ENCODE results near the gene PTK6.

The PTK6 gene

DNA sequence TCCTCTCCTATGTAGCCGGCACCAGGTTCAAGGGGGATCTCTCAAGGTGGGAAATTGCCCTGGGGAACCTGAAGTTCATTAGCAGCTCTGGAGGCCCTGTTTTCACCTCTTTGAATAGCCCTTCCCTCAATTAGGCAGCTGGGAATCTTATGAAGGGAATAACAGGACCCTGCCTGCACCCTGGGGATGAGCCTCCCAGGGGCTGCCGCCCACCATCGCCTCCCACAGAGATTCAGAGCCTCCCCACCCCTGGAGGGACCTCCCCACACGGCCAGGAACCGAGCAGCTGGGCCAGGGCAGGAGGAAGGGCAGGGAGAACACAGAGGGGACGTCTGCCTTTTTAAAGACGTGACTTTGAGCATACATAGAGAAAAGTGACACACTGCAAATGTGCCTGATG lies 33.7 kb downstream of the PTK6 start:
- no peak for DNase-seq

- no peak for DNase-seq
Observed at GRCh38 chr20:63502671-63503172, 34.5 kb downstream of the PTK6 start.

DNA sequence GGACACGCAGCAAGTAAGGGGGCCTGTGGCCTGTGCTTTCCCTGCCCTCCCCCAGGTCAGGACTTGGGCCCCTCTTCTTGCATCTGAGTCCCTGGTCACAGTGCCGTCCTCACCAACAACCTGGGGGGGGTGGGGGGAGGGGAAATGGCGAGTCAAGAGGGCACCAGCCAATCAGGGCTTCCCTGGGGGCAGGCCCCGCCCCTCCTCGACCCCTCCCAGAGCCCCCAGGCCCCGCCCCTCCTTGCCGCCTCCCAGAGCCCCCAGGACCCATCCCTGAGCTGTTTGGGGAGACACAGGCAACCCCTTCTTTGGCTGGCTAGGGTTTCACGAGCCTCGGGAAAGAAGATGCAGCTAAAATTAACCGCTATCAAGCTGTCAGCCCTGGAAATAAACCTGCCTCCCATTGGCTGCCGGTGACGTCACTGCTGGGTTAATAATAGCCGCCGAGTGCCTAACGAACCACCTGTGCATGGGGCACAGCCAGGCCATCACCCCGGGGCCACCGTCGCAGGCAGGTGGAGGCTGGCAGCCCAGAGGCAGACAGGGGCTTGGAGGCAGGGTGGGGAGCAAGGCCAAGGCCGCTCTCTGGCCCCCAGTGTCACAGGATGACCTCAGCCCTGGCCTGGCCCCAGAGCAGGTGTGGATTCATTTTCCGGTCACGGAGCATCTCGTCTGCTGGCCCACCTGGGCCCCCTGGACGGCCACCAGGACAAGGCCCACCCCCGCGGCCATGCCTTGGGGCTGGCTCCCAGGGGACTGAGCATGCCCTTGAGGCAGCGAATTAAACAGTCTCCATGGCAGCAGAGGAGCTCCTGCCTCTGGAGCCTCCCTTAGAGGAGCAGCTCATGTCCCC lies 35.1 kb downstream of the PTK6 start:
- DNase-seq: no peak

GRCh38 chr20:63500902-63501817 lies 36.0 kb downstream of the PTK6 start:
- DNase-seq: no peak

DNA sequence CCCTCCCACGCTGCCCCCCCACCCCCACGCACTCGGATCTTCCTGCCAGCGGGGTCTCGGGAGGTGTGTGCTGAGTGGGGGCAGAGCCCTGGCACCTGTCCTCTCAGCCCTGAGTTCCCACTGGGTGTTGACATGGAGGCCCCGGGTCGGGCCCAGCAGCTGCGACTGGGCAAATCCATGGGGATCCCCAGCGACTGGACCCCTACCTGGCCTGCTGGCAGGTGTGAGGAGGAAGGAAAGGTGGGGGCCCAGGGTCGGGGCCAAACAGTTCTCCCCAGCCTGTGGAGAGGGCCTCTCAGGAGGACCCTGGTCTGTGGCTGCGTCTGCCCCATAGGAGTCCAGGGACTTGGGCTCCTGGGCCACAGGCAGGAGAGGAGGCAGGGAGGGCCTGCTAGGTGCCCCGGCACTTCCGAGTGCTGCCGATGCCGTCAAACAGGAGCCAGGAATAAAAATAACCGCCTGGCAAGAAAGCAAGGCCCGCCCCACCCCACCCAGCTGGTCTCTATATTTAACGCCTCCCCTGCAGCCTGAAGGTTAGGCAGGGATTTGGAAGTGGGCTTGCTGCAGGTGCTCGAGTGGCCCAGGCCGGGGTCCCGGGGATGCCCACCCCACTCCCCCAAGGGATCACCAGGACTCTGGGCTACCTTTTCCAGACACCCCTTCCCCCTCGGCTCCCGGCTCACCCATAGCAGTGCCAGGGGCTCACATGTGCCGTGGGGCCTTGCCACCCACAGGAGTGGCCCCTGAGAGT lies 36.9 kb downstream of the PTK6 start:
- no peak for DNase-seq

- no peak for DNase-seq
Observed at GRCh38 chr20:63499338-63499969, 37.7 kb downstream of the PTK6 start.

DNA sequence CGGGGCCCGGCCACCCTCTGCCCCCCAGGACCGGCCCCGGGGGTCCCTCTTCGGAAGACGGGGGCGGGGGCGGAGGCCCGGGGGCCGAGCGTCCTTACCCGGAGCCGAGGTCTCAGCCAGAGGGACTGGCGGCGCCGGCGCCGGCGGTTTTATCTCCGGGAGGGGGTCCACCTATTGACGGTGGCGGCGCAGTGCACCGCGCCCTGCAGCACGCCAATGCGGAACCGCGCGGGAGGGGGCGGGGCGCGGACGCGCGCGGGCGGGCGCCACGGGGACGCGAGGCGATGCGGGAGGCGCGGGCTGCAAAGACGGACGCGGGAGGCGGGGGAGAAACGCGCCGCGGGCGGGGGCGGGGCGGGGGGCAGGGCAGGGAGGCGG lies 38.2 kb downstream of the PTK6 start, which contains the start of gene EEF1A2:
Gene EEF1A2 (minus strand): TSS at position 124 of the 378 bp plus-strand sequence. CDS start 1,320 bp downstream, outside the sequence.
- no peak for DNase-seq

DNA sequence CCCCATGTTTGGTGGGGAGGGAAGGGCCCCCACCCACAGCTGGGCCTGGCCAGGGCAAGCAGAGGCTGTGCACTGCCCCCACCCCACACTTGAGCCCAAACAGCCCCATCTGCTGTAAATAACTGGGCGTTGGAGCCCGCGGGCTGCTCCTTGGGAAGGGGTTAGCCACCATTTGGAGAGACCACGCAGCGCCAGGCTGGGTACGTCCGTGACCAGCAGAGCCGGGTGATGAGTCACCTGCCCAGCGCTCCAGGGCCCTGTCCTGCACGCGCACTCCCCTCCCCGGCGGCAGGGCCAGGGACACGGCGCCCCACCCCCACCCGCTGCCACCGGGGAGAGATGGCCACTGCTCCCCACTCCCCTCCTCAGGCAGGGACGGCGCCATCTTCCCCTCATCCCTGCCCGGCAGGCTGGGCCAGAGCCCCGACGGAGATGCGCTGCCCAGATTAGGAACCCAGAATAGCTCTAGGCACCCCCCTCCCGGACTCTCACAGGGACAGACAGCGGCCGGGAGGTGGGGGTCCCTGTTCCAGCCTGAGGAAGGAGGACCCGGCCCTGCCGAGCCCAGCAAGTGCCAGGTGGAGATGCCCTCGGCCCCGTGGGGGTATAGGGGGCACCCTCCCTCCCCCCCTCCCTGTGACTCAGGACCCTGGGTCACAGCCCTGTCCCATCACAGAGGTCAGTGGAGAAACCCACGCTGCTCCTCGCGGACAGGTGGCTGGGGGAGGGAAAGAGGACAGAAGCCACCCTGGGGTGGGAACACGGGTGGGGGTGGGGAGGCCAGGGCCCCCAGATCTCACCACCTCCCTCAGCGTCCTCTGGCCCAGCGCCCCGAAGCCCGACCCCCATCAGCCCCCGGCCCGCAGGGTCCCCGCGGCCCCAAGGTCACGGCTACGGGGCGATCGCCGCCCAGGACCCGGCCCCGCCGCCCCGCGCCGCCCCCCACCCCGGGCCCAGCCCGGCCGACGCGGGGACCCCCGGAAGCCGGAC lies 38.9 kb downstream of the PTK6 start:
- no peak for DNase-seq

- no peak for DNase-seq
Observed at GRCh38 chr20:63497138-63497945, 39.8 kb downstream of the PTK6 start.

GRCh38 chr20:63496596-63497120 lies 40.5 kb downstream of the PTK6 start:
- DNase-seq: no peak

- no peak for DNase-seq
Observed at GRCh38 chr20:63495741-63496595, 41.2 kb downstream of the PTK6 start.

DNA sequence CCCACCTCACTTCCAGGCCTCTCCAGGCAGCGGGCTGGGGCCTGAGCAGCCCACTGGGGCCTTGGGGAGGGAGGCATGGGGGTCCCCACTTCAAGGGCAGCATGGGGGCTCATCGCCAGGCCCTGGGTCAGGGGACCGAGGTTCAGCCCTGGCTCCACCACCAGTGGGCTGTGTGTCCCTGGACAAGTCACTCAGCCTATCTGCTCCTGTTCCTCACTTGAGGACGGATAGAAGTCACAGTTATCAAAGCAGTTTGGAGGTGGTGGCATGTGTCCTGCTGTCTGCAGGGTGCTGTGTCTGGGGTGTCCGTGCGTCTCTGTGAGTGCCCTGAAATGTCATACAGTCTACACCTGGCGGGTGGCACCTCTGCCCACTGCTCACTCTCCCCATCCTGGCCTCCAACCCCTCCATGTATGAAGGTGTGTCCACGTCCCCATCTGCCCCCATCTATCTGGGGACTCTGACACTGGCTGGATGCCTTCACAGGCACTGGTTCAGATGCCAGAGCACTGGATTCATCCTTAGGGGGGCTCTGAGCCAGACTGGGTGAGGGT lies 41.9 kb downstream of the PTK6 start:
- DNase-seq: no peak

DNA sequence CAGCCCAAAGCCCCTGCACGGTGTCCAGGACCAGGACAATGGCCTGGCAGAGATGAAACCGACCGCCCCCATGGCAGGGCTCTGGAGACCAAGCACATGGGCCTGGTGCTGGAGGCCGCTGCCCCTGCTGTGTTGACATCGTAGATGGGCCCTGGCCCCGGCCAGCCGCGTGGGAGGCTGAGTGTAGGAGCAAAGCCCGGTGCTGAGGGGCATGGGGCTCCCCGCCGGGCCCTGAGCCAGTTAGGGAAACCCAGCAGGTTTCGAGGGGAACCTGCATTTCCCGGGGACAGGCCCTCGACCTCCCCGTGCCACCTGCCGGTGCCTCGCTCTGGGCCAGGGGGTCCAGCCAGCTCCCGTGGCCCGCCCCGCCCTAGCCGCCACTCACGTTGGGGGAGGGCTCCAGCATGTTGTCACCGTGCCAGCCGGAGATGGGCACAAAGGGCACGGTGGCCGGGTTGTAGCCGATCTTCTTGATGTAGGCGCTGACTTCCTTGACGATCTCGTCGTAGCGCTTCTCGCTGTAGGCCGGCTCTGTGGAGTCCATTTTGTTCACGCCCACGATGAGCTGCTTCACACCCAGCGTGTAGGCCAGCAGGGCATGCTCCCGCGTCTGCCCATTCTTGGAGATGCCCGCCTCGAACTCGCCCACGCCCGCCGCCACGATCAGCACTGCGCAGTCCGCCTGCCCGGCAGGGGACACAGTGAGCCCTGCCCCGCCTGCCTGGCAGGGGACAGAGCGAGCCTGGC lies 42.6 kb downstream of the PTK6 start:
- no peak for DNase-seq

- DNase-seq: no peak
Observed at GRCh38 chr20:63494084-63494419, 43.1 kb downstream of the PTK6 start.

DNA sequence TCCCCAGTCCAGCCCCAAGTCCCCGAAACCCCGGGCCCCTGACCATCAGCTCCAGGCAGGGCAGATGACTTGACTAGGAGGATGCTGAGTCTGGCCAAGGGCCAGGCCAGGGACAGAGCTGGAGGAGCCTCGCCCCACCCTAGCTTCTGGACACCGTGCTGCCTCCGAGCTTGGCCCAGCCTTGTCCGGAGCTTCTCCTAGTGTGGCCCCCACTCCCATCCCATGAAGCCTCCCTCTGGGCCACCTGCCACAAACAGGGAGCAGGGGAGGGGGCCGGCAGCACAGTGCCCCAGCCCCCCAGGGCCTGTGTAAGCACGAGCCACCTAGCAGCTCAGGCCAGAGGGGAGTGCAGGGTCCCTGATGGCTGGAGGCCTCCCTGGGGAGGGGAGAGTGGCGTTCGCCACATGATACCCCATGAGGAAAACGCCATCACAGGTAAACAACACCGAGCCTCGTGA lies 43.6 kb downstream of the PTK6 start:
- no peak for DNase-seq

GRCh38 chr20:63492982-63493381 lies 44.2 kb downstream of the PTK6 start:
- no peak for DNase-seq

DNA sequence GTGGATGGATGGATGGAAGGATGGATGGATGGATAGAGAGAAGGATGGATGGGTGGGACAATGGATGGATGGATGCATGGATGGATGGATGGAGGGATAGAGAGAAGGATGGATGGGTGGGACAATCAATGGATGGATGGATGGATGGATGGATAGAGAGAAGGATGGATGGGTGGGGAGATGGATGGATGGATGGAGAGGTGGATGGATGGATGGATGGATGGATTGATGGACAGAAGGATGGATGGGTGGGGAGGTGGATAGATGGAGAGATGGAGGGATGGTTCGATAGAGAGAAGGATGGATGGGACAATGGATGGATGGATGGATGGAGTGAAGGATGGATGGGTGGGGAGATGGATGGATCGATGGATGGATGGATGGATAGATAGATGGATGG lies 44.7 kb downstream of the PTK6 start:
- DNase-seq: no peak

All from GDM1 (cell line).